Esophagus muscularis mucosa (tissue), 4 donors: ENCODE measurements around the gene ACTL10. TPM values are rescaled to one million over a fixed set of nuclear protein-coding genes. Genes with fewer than 3 reads are reported as not detected.
"Not testable (repeated sequence)": the region's sequence is repeated elsewhere in the genome, so short reads cannot be mapped to it uniquely, and the experiment has no call there.

Experiments used
- DNase-seq: peaks from one replicate; pipeline ENCODE4 v3.0.0-alpha.2; 2017; ENCODE audit errors: extremely low spot score
- H3K27ac ChIP-seq, 4 donors: fragments of 200-600 bp; sonication (generic); replicated peaks in 1 of 4; 1 replicate in 3 of 4; 2 replicates in 1 of 4; pipeline ENCODE4 v1.5.1; 2016 to 2019; ENCODE audit warnings: mild to moderate bottlenecking in 1 of 4
- H3K27me3 ChIP-seq, 4 donors: fragments of 200-600 bp; sonication (generic); one replicate each; pipeline versions ENCODE4 v1.5.1 to v1.6.0; 2016 to 2019
- H3K36me3 ChIP-seq, 4 donors: fragments of 200-600 bp; sonication (generic); one replicate each; pipeline ENCODE4 v1.5.1; 2016 to 2019
- H3K4me1 ChIP-seq, 4 donors: fragments of 200-600 bp; sonication (generic); one replicate each; pipeline ENCODE4 v1.5.1; 2016 to 2019
- H3K4me3 ChIP-seq, 4 donors: fragments of 200-600 bp; sonication (generic); 1 replicate in 2 of 4; 2 replicates in 2 of 4; pipeline ENCODE4 v1.5.1; 2016 to 2019; ENCODE audit warnings: mild to moderate bottlenecking in 4 of 4, moderate library complexity in 1 of 4
- H3K9me3 ChIP-seq, 4 donors: fragments of 200-600 bp; sonication (generic); 1 replicate in 3 of 4; 2 replicates in 1 of 4; pipeline ENCODE4 v1.5.1; 2016 to 2019
- EP300 ChIP-seq: sonication (generic); formaldehyde crosslinking; IDR thresholded peaks from one replicate; pipeline ENCODE4 v1.6.1; 2017; ENCODE audit warnings: antibody characterized with exemption
- POLR2A ChIP-seq: fragments of 450-650 bp; IDR thresholded peaks from one replicate; pipeline ENCODE4 v1.6.1; 2017; ENCODE audit warnings: antibody characterized with exemption, moderate library complexity, mild to moderate bottlenecking, low read depth
- POLR2AphosphoS5 ChIP-seq, 2 donors: sonication (generic); formaldehyde crosslinking; IDR thresholded peaks; one replicate each; pipeline ENCODE4 v1.6.1; 2017; ENCODE audit warnings: antibody characterized with exemption in 2 of 2
- WGBS: methylation state at CpG from one replicate; pipeline ENCODE4 v1.1.5; 2018; 5-methylcytosine and 5-hydroxymethylcytosine counted together
- intact Hi-C: fragments of 100-400 bp; cut with DNase I; formaldehyde crosslinking; loops from one replicate; pipeline ENCODE4 v1.15.1; 2023
- total RNA-seq, 4 donors: library from RNA; depleted of rRNA; stranded (reverse); fragments of >200 nt; gene quantifications; one replicate each; pipeline versions ENCODE4 v1.1.0 to v1.2.1, GENCODE V29; 2016
- TF ChIP-seq, protein P1 (sequence below), 3 experiments: fragments of 200-600 bp in 2 of 3; fragments of 450-650 bp in 1 of 3; sonication (generic) in 2 of 3; IDR thresholded peaks; one replicate each; pipeline ENCODE4 v1.5.1; 2017 to 2019; ENCODE audit warnings: antibody characterized with exemption in 3 of 3, mild to moderate bottlenecking in 2 of 3, moderate library complexity in 1 of 3

Gene ACTL10
- total RNA-seq, 4 donors from 2014 or later, result 1.3 to 2.5 (median 2.0) TPM

DNA sequence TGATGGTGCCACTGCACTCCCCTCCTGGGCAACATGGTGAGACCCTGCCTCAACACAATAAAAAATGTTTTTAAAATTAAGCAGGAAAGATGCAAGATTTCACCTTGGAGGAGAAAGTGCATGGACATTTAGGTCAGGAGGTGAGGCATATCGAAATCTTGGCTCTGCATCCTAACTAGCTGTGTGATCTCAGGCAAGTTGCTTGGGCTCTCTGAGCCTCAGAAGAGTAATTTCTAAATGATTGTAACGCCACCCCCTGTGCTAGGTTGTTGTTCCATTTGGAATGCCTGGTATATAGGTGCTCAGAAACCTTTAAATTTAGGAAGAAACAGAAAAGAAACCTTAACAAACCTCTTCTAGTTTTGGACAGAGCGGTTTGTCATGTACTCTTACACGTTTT is 40.6 kb upstream of the ACTL10 start:
- H3K4me3 ChIP-seq, result no peak overlapping the region
- H3K9me3 ChIP-seq, result no peaks in the 10 kb centered on the region
- 93% methylated on average over 4 of the region's 4 CpGs for WGBS
- intact Hi-C loops, result no loop called here
- H3K27ac ChIP-seq, result no peak overlapping the region
- no peaks in the 10 kb centered on the region for H3K27me3 ChIP-seq
- no peak for TF ChIP-seq POLR2A
- TF ChIP-seq, protein P1, sequence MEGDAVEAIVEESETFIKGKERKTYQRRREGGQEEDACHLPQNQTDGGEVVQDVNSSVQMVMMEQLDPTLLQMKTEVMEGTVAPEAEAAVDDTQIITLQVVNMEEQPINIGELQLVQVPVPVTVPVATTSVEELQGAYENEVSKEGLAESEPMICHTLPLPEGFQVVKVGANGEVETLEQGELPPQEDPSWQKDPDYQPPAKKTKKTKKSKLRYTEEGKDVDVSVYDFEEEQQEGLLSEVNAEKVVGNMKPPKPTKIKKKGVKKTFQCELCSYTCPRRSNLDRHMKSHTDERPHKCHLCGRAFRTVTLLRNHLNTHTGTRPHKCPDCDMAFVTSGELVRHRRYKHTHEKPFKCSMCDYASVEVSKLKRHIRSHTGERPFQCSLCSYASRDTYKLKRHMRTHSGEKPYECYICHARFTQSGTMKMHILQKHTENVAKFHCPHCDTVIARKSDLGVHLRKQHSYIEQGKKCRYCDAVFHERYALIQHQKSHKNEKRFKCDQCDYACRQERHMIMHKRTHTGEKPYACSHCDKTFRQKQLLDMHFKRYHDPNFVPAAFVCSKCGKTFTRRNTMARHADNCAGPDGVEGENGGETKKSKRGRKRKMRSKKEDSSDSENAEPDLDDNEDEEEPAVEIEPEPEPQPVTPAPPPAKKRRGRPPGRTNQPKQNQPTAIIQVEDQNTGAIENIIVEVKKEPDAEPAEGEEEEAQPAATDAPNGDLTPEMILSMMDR (IDR thresholded peaks at IDR 0.05), result no peak
- TF ChIP-seq POLR2AphosphoS5 (IDR thresholded peaks at IDR 0.05), result no peak
- TF ChIP-seq EP300, result no peak
- H3K4me1 ChIP-seq, result peaks cover 0 to 5% (median 0%) of the 10 kb centered on the region in 4 donors
- no peak for DNase-seq
- H3K36me3 ChIP-seq, result peaks cover 15 to 83% (median 76%) of the 10 kb centered on the region in 4 donors

DNA sequence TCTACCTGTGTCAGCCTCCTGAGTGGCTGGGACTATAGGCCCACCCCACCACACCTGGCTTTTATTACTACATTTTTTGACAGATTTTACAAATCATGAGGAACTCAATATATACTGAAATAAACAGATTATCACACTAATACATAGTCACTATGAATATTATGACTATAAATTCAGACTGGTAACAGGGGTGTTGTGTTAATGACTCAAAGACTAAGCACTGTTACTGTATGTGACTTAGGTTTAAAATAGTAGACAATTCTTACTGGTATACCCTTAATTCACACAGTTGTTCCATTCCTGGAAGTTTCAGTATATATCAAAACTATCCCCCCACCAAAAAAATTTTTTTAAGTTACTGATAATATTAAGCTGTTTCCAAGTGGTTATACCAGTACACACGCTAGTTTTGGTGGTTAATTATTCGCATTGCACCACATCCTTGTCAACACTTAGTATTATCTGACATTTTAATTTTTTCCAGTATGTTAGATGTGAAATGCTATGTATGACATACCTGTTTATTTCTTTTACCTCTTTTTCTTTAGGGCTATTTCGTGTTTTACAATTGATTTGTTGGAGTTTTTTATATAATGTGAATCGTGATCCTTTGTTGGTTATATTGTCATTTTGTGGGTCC is 39.0 kb upstream of the ACTL10 start:
- 97% methylated on average over 4 of the region's 4 CpGs for WGBS

DNA sequence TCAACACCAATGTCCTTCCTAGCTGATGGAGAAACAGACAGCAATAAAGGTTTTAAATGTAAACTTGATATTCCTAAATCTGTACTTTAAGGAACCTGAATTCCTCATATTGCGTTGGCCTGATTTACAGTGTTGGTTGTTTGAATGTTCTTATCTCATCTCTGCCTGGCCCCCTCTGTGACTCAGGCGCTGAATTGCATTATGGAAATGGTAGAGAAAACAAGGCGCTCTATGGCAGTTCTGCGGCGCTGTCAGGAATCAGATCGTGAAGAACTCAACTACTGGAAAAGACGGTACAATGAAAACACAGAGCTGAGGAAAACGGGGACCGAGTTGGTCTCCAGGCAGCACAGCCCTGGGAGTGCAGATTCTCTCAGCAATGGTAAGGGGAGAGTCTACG is 37.2 kb upstream of the ACTL10 start:
- no peak overlapping the region for H3K4me3 ChIP-seq
- intact Hi-C loops, result no loop called here
- peaks cover 20 to 93% (median 82%) of the 10 kb centered on the region in 4 donors for H3K36me3 ChIP-seq
- H3K9me3 ChIP-seq, result no peaks in the 10 kb centered on the region
- TF ChIP-seq POLR2A, result no peak
- TF ChIP-seq, protein P1 (IDR thresholded peaks at IDR 0.05), result no peak
- no peak for TF ChIP-seq POLR2AphosphoS5 (IDR thresholded peaks at IDR 0.05)
- no peak for TF ChIP-seq EP300
- H3K27me3 ChIP-seq, result no peaks in the 10 kb centered on the region
- DNase-seq, result no peak
- 96% methylated on average over 10 of the region's 10 CpGs for WGBS
- H3K27ac ChIP-seq, result no peak overlapping the region
- no peaks in the 10 kb centered on the region for H3K4me1 ChIP-seq

More for the DNA sequence above, 39.0 kb upstream of the ACTL10 start:
- TF ChIP-seq, protein P1 (IDR thresholded peaks at IDR 0.05), result no peak
- TF ChIP-seq EP300 (no peak), POLR2AphosphoS5 (IDR thresholded peaks at IDR 0.05) (no peak), POLR2A (no peak)
- intact Hi-C loops, result no loop called here
- Histone ChIP-seq H3K9me3 (no peaks in the 10 kb centered on the region), H3K4me3 (no peak overlapping the region), H3K4me1 (no peaks in the 10 kb centered on the region), H3K36me3 (peaks cover 23 to 95% (median 85%) of the 10 kb centered on the region in 4 donors), H3K27me3 (no peaks in the 10 kb centered on the region), H3K27ac (no peak overlapping the region)
- DNase-seq, result no peak

DNA sequence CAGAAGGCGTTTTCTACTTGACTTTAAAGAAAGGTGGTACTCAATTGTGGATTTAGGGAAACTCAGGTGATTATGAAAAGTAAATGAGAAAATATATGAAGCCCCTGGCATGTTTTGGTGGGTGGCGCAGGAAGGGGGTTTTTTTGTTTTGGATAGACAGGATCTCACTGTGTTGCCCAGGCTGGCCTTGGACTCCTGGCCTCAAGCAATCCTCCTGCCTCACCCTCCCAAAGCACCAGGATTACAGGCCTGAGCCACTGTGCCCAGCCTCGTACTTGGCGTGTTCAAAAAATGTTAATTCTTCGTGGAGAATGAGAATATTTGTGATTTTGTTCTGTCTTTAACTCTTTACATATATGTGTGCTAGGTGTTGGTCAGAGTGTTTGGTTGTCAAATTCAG is 36.8 kb upstream of the ACTL10 start:
- H3K36me3 ChIP-seq, result peaks cover 20 to 89% (median 79%) of the 10 kb centered on the region in 4 donors
- no peak for DNase-seq
- no peak overlapping the region for H3K4me3 ChIP-seq
- no peaks in the 10 kb centered on the region for H3K4me1 ChIP-seq
- no peak for TF ChIP-seq POLR2AphosphoS5 (IDR thresholded peaks at IDR 0.05)
- TF ChIP-seq, protein P1 (IDR thresholded peaks at IDR 0.05), result no peak
- TF ChIP-seq POLR2A, result no peak
- TF ChIP-seq EP300, result no peak
- H3K27ac ChIP-seq, result no peak overlapping the region
- 89% methylated on average over 5 of the region's 5 CpGs for WGBS
- no peaks in the 10 kb centered on the region for H3K27me3 ChIP-seq
- intact Hi-C loops, result no loop called here
- no peaks in the 10 kb centered on the region for H3K9me3 ChIP-seq

DNA sequence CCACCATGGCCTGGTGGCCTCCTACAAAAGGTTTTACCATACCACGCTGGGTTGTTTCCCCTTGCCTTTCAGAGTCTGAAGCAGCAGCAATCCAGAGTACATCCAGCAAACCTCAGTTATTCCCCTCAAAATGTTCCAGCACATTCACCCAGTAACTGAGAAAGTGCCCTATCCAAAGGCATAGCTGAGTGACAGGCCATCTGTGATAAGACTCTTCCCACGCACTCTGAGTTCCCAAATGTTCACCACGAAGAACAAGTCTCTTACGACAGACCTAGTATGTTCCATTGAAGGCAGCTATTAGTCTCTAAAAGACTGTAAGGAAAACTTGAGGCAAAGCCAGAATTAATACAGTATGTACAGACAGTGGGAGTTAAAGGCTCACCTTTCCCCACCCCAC is 36.2 kb upstream of the ACTL10 start:
- Histone ChIP-seq H3K27me3 (no peaks in the 10 kb centered on the region), H3K27ac (no peak overlapping the region), H3K36me3 (peaks cover 20 to 87% (median 78%) of the 10 kb centered on the region in 4 donors), H3K4me1 (no peaks in the 10 kb centered on the region), H3K9me3 (no peaks in the 10 kb centered on the region), H3K4me3 (no peak overlapping the region)
- no peak for DNase-seq
- TF ChIP-seq POLR2AphosphoS5 (IDR thresholded peaks at IDR 0.05), result no peak
- no peak for TF ChIP-seq POLR2A
- TF ChIP-seq EP300, result no peak
- 93% methylated on average over 4 of the region's 4 CpGs for WGBS
- intact Hi-C loops, result no loop called here

DNA sequence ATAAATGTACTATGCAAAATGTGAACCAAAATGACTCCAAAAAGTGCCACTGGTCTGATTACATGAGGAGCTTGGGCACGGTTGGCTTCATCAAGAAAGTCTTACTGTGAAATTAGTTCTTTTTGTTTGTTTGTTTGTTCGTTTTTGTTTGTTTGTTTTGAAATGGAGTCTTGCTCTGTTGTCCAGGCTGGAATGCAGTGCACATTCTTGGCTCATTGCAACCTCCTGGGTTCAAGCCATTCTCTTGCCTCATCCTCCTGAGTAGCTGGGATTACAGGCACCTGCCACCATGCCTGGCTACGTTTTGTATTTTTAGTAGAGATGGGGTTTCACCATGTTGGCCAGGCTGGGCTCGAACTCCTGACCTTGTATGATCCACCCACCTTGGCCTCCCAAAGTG is 34.8 kb upstream of the ACTL10 start:
- H3K4me1 ChIP-seq, H3K27ac ChIP-seq, H3K4me3 ChIP-seq, H3K27me3 ChIP-seq, DNase-seq, intact Hi-C loops, H3K9me3 ChIP-seq: not testable (repeated sequence)
- 86% methylated on average over 4 of the region's 4 CpGs for WGBS
- H3K36me3 ChIP-seq, result peaks cover 24 to 87% (median 74%) of the 10 kb centered on the region in 4 donors
